Loucy (cell line): Measurements from ENCODE around the gene FRAS1.

Experiments
- H2AFZ ChIP-seq: fragments of 200-600 bp; sonication (generic); 2 replicates; pipeline ENCODE4 v1.6.0; 2016; ENCODE audit warnings: antibody characterized with exemption, mild to moderate bottlenecking, low read length, moderate library complexity
- H3F3A ChIP-seq: fragments of 200-600 bp; 2 replicates; pipeline ENCODE4 v1.6.0; 2016; ENCODE audit warnings: antibody characterized with exemption, low read depth, mild to moderate bottlenecking
- H3K27me3 ChIP-seq: fragments of 200-600 bp; sonication (generic); 2 replicates; pipeline ENCODE4 v1.6.1; 2014; ENCODE audit warnings: low read length, mild to moderate bottlenecking; ENCODE audit not compliant: insufficient read depth, poor library complexity, severe bottlenecking
- H3K36me3 ChIP-seq: fragments of 200-600 bp; sonication (generic); 2 replicates; pipeline ENCODE4 v1.6.1; 2016; ENCODE audit warnings: low read length; ENCODE audit not compliant: insufficient read depth
- H3K4me1 ChIP-seq: fragments of 200-600 bp; sonication (generic); 2 replicates; pipeline ENCODE4 v1.5.1; 2014; ENCODE audit warnings: low read length, mild to moderate bottlenecking; ENCODE audit not compliant: insufficient read depth, poor library complexity, severe bottlenecking
- H3K4me2 ChIP-seq: fragments of 200-600 bp; sonication (generic); 2 replicates; pipeline ENCODE4 v1.6.0; 2014; ENCODE audit warnings: antibody characterized with exemption, low read length, low read depth, mild to moderate bottlenecking; ENCODE audit not compliant: poor library complexity, severe bottlenecking
- H3K4me3 ChIP-seq: fragments of 200-600 bp; sonication (generic); 2 replicates; pipeline ENCODE4 v1.5.1; 2014; ENCODE audit warnings: low read length, mild to moderate bottlenecking, mixed read lengths; ENCODE audit not compliant: poor library complexity, severe bottlenecking
- H3K79me2 ChIP-seq: fragments of 200-600 bp; sonication (generic); 2 replicates; pipeline ENCODE4 v1.6.1; 2014; ENCODE audit warnings: low read length; ENCODE audit not compliant: insufficient read depth
- H3K9ac ChIP-seq: fragments of 200-600 bp; sonication (generic); 2 replicates; pipeline ENCODE4 v1.6.0; 2014; ENCODE audit warnings: mild to moderate bottlenecking, low read depth, low read length, moderate library complexity; ENCODE audit not compliant: poor library complexity, severe bottlenecking
- H3K9me2 ChIP-seq: fragments of 200-600 bp; sonication (generic); replicated peaks from 2 replicates; pipeline ENCODE4 v1.6.1; 2016; ENCODE audit warnings: low read depth, low read length, mixed read lengths
- H3K9me3 ChIP-seq: fragments of 200-600 bp; sonication (generic); 2 replicates; pipeline ENCODE4 v1.6.1; 2014; ENCODE audit warnings: mild to moderate bottlenecking, antibody characterized with exemption, low read length, low read depth; ENCODE audit not compliant: insufficient read depth
- H4K20me1 ChIP-seq: fragments of 200-600 bp; sonication (generic); 2 replicates; pipeline ENCODE4 v1.6.0; 2014; ENCODE audit warnings: antibody characterized with exemption, low read length, mild to moderate bottlenecking; ENCODE audit not compliant: insufficient read depth, poor library complexity, severe bottlenecking
- CTCF ChIP-seq: fragments of 200-600 bp; sonication (generic); conservative IDR thresholded peaks from 2 replicates; pipeline ENCODE4 v1.5.1; 2014; ENCODE audit warnings: mild to moderate bottlenecking, antibody characterized with exemption, low read length
- EZH2phosphoT487 ChIP-seq: fragments of 200-600 bp; IDR thresholded peaks from 2 replicates; pipeline ENCODE4 v1.6.1; 2018; ENCODE audit warnings: antibody characterized with exemption, mild to moderate bottlenecking, moderate library complexity, borderline replicate concordance

Gene FRAS1

GRCh38 chr4:78395642-78396041, 338.5 kb downstream of the FRAS1 start:
- H3K36me3 ChIP-seq: no peaks in the 10 kb centered on the region
- no peaks in the 10 kb centered on the region for H3K9me2 ChIP-seq
- H3K4me3 ChIP-seq: no peak overlapping the region
- H2AFZ ChIP-seq: no peak overlapping the region
- H3K4me2 ChIP-seq: no peak overlapping the region
- peaks cover 11% of the 10 kb centered on the region; the same call in 1 of the 2 replicates for H3K9me3 ChIP-seq
- TF ChIP-seq CTCF (no peak), EZH2phosphoT487 (no peak)
- no peak overlapping the region for H3K9ac ChIP-seq
- no peaks in the 10 kb centered on the region for H4K20me1 ChIP-seq
- H3K79me2 ChIP-seq: no peaks in the 10 kb centered on the region
- H3K4me1 ChIP-seq: no peaks in the 10 kb centered on the region
- H3K27me3 ChIP-seq: no peaks in the 10 kb centered on the region
- H3F3A ChIP-seq: no peaks in the 10 kb centered on the region

DNA sequence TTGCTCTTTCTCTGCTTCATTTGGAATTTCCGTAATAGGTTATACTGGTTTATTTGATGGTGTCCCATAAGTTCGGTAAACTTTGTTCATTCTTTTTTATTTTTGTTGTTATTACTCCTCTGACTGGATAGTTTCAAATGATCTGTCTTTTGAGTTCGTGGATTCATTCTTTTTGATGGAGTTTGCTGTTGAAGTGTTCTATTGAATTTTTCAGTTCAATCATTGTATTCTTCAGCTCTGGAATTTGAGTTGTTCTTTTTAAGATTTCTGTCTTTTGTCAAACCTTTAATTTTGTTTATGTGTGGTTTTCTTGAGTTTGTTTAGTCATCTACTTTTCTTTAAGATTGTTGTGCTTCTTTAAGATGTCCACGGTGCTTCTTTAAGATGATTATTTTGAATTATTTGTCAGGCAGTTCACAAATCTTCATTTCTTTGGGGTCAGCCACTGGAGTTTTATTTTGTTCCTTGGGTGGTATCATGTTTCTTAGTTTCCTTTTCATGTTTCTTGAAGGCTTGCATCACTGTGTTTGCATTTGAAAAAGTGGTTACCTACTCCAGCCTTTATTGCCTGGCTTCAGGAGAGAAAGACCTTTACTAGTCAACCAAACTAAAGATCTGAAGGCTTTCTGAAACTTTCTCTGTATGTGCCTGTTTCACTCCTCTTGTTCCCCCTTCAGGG, 339.6 kb downstream of the FRAS1 start:
- H2AFZ ChIP-seq: no peak overlapping the region
- no peaks in the 10 kb centered on the region for H3F3A ChIP-seq
- no peak overlapping the region for H3K9ac ChIP-seq
- H3K79me2 ChIP-seq: no peaks in the 10 kb centered on the region
- TF ChIP-seq EZH2phosphoT487: no peak
- TF ChIP-seq CTCF: no peak
- no peaks in the 10 kb centered on the region for H3K9me2 ChIP-seq
- H4K20me1 ChIP-seq: no peaks in the 10 kb centered on the region
- no peaks in the 10 kb centered on the region for H3K4me1 ChIP-seq
- H3K36me3 ChIP-seq: no peaks in the 10 kb centered on the region
- no peaks in the 10 kb centered on the region for H3K27me3 ChIP-seq
- no peak overlapping the region for H3K4me2 ChIP-seq
- H3K9me3 ChIP-seq: peaks cover 11% of the 10 kb centered on the region; the same call in 1 of the 2 replicates
- H3K4me3 ChIP-seq: no peak overlapping the region

- Histone ChIP-seq H2AFZ (no peak overlapping the region), H3K9ac (no peak overlapping the region), H3F3A (no peaks in the 10 kb centered on the region), H3K4me1 (no peaks in the 10 kb centered on the region), H3K4me2 (no peak overlapping the region), H3K9me3 (peaks cover 11% of the 10 kb centered on the region; the same call in 1 of the 2 replicates), H3K36me3 (no peaks in the 10 kb centered on the region), H3K27me3 (no peaks in the 10 kb centered on the region), H3K79me2 (no peaks in the 10 kb centered on the region), H4K20me1 (no peaks in the 10 kb centered on the region), H3K4me3 (no peak overlapping the region), H3K9me2 (no peaks in the 10 kb centered on the region)
- no peak for TF ChIP-seq CTCF
- TF ChIP-seq EZH2phosphoT487: no peak
Measured at GRCh38 chr4:78397292-78397630, 340.1 kb downstream of the FRAS1 start.
